HepG2 (cell line): Measurements from ENCODE around the gene B3GNT7. TPM values are rescaled to one million over a fixed set of nuclear protein-coding genes. Genes with fewer than 3 reads are reported as not detected.

Source experiments
- BCL6 ChIP-seq: IDR thresholded peaks from 2 replicates; pipeline ENCODE4 v1.6.1; 2016; ENCODE audit warnings: missing genetic modification reagents, missing compliant biosample characterization
- CBX5 ChIP-seq: sonication (generic); formaldehyde crosslinking; IDR thresholded peaks from 2 replicates; pipeline ENCODE4 v1.4.0; 2020; ENCODE audit warnings: missing genetic modification reagents, borderline replicate concordance
- DRAP1 ChIP-seq: IDR thresholded peaks from 2 replicates; pipeline ENCODE4 v1.6.1; 2016; ENCODE audit warnings: missing genetic modification reagents, missing compliant biosample characterization
- GFI1 ChIP-seq: sonication (generic); formaldehyde crosslinking; IDR thresholded peaks from 2 replicates; pipeline ENCODE4 v1.5.0; 2020; ENCODE audit warnings: missing genetic modification reagents, mild to moderate bottlenecking, borderline replicate concordance
- GTF3A ChIP-seq: sonication (generic); formaldehyde crosslinking; conservative IDR thresholded peaks from 2 replicates; pipeline ENCODE4 v1.4.0; 2020; ENCODE audit warnings: mild to moderate bottlenecking, missing genetic modification reagents
- HNRNPH1 ChIP-seq: fragments of 200-400 bp; formaldehyde crosslinking; optimal IDR thresholded peaks from 2 replicates; pipeline ENCODE3; 2017; ENCODE audit warnings: mild to moderate bottlenecking, low read depth, low read length
- MEIS2 ChIP-seq: sonication (generic); formaldehyde crosslinking; IDR thresholded peaks from 2 replicates; pipeline ENCODE4 v1.9.0; 2021; ENCODE audit warnings: mild to moderate bottlenecking, missing genetic modification reagents
- PBX3 ChIP-seq: sonication (generic); formaldehyde crosslinking; IDR thresholded peaks from 2 replicates; pipeline ENCODE4 v1.8.1; 2023; ENCODE audit warnings: missing genetic modification reagents, inconsistent platforms, borderline replicate concordance
- PRPF4 ChIP-seq: fragments of 200-400 bp; formaldehyde crosslinking; IDR thresholded peaks from 2 replicates; pipeline ENCODE4 v1.6.1; 2016; ENCODE audit warnings: low read length, low read depth; ENCODE audit not compliant: poor library complexity, severe bottlenecking
- SP1 ChIP-seq, 2 experiments: fragments of 450-650 bp in 1 of 2; sonication (generic) in 1 of 2; formaldehyde crosslinking in 1 of 2; IDR thresholded peaks; 2 replicates each; pipeline versions ENCODE4 v1.4.0 to v1.6.1; 2016 to 2020; ENCODE audit warnings: missing genetic modification reagents in 1 of 2
- STAT6 ChIP-seq: sonication (generic); formaldehyde crosslinking; IDR thresholded peaks from 2 replicates; pipeline ENCODE4 v1.4.0; 2020; ENCODE audit warnings: missing genetic modification reagents, mild to moderate bottlenecking, borderline replicate concordance
- ZBTB33 ChIP-seq: sonication (generic); formaldehyde crosslinking; IDR thresholded peaks from 2 replicates; pipeline ENCODE4 v1.4.0; 2020; ENCODE audit warnings: missing genetic modification reagents
- ZFX ChIP-seq: sonication (generic); formaldehyde crosslinking; IDR thresholded peaks from 2 replicates; pipeline ENCODE4 v1.4.0; 2020; ENCODE audit warnings: mild to moderate bottlenecking, low read depth, missing genetic modification reagents, moderate library complexity
- ZNF10 ChIP-seq: sonication (generic); formaldehyde crosslinking; IDR thresholded peaks from 2 replicates; pipeline ENCODE4 v1.4.0; 2020; ENCODE audit warnings: mild to moderate bottlenecking, low read depth, missing genetic modification reagents, borderline replicate concordance
- ZNF343 ChIP-seq: sonication (generic); formaldehyde crosslinking; IDR thresholded peaks from 2 replicates; pipeline ENCODE4 v1.4.0; 2020; ENCODE audit warnings: mild to moderate bottlenecking, missing genetic modification reagents
- ZNF552 ChIP-seq: sonication (generic); formaldehyde crosslinking; IDR thresholded peaks from 2 replicates; pipeline ENCODE4 v1.9.0; 2022; ENCODE audit warnings: missing genetic modification reagents, mild to moderate bottlenecking, borderline replicate concordance
- ZNF570 ChIP-seq: sonication (generic); formaldehyde crosslinking; IDR thresholded peaks from 2 replicates; pipeline ENCODE4 v1.4.0; 2020; ENCODE audit warnings: mild to moderate bottlenecking, missing genetic modification reagents, borderline replicate concordance
- ZNF883 ChIP-seq: sonication (generic); formaldehyde crosslinking; IDR thresholded peaks from 2 replicates; pipeline ENCODE4 v1.5.1; 2020; ENCODE audit warnings: mild to moderate bottlenecking, missing genetic modification reagents; ENCODE audit errors: not compliant biosample characterization
- polyA plus RNA-seq, 8 experiments: library from polyadenylated mRNA; depleted of rRNA in 3 of 8; stranded (reverse) in 7 of 8; unstranded in 1 of 8; fragments of >200 nt; fragmentation: Illumina TruSeq in 4 of 8; extraction: Trizol in 4 of 8; gene quantifications; 2 replicates each; pipeline versions ENCODE4 v1.2.1 to v1.2.3, GENCODE V29; 2011 to 2016; ENCODE audit warnings: low read depth in 4 of 8, missing spikeins in 1 of 8, mixed read lengths in 1 of 8; ENCODE audit not compliant: insufficient read depth in 1 of 8
- total RNA-seq, 5 experiments: library from RNA; depleted of rRNA; stranded (reverse); fragments of >200 nt; fragmentation: Illumina TruSeq; extraction: Trizol; gene quantifications; 2 replicates each; pipeline ENCODE4 v1.2.3, GENCODE V29; 2016; ENCODE audit warnings: low read depth in 1 of 5

Gene B3GNT7
- total and polyA plus RNA-seq, 2 of the 13 experiments (the other 11 are each of a cell fraction or from before 2014, with no cell fraction given), result 0.04 to 0.24 TPM

- TF ChIP-seq ZBTB33 (CRISPR knock-in tag) (no peak), HNRNPH1 (no peak), ZFX (no peak; the same call in 1 of the 2 replicates), ZNF552 (peak; percentile 80), GTF3A (no peak), BCL6 (CRISPR knock-in tag) (no peak), ZNF883 (CRISPR knock-in tag) (peak; percentile 81), SP1 (IDR thresholded peaks at IDR 0.05) (no peak), SP1 (CRISPR knock-in tag; IDR thresholded peaks at IDR 0.05) (peak; percentile 77), ZNF343 (CRISPR knock-in tag) (0 out of 2 replicates have a peak, but pooled peaks have one; percentile 43), ZNF10 (no peak), MEIS2 (CRISPR knock-in tag) (peak; percentile 77), CBX5 (CRISPR knock-in tag) (no peak), GFI1 (CRISPR knock-in tag) (peak; percentile 27; the same call in 1 of the 2 replicates), PRPF4 (no peak), ZNF570 (CRISPR knock-in tag) (no peak), DRAP1 (CRISPR knock-in tag) (0 out of 2 replicates have a peak, but pooled peaks have one; percentile 13), STAT6 (CRISPR knock-in tag) (no peak; the same call in 1 of the 2 replicates), PBX3 (no peak)
These were observed 16.5 kb downstream of the B3GNT7 start (continued) for GRCh38 chr2:231411831-231412617.
